ENCODE measurements around the gene MMRN1.

MMRN1 gene

DNA sequence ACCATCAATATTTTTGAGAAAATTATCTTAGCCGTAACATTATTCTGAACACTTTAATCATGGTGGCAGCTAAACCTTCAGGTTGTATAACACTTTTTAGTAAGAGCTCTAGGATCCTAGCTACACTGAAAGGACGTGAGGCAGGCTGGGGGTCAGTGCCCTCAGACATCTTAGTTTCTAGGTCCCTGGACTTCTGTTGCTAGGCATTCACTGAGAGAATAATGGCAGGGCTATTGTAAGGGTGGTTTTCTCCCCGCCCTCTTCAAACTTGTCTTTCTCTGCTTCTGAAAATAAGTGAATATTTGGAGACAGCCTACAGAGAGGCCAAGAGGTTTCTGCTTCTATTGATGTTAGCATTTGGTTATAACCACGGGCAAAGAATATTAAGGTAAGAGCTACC lies 15.4 kb upstream of the MMRN1 start:
- DNase-seq: no peak
- no peak overlapping the region for H3K27ac Mint-ChIP-seq
- H3K4me1 Mint-ChIP-seq: peaks cover 13% of the 10 kb centered on the region
- TF ChIP-seq, protein P1, sequence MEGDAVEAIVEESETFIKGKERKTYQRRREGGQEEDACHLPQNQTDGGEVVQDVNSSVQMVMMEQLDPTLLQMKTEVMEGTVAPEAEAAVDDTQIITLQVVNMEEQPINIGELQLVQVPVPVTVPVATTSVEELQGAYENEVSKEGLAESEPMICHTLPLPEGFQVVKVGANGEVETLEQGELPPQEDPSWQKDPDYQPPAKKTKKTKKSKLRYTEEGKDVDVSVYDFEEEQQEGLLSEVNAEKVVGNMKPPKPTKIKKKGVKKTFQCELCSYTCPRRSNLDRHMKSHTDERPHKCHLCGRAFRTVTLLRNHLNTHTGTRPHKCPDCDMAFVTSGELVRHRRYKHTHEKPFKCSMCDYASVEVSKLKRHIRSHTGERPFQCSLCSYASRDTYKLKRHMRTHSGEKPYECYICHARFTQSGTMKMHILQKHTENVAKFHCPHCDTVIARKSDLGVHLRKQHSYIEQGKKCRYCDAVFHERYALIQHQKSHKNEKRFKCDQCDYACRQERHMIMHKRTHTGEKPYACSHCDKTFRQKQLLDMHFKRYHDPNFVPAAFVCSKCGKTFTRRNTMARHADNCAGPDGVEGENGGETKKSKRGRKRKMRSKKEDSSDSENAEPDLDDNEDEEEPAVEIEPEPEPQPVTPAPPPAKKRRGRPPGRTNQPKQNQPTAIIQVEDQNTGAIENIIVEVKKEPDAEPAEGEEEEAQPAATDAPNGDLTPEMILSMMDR (IDR thresholded peaks at IDR 0.05): no peak
- H3K9me3 Mint-ChIP-seq: no peaks in the 10 kb centered on the region
- H3K27me3 Mint-ChIP-seq (ENCODE audit: low read depth, poor library complexity): no peaks in the 10 kb centered on the region
- H3K36me3 Mint-ChIP-seq (ENCODE audit: low read depth): no peaks in the 10 kb centered on the region
- no peak overlapping the region for H3K4me3 Mint-ChIP-seq

DNA sequence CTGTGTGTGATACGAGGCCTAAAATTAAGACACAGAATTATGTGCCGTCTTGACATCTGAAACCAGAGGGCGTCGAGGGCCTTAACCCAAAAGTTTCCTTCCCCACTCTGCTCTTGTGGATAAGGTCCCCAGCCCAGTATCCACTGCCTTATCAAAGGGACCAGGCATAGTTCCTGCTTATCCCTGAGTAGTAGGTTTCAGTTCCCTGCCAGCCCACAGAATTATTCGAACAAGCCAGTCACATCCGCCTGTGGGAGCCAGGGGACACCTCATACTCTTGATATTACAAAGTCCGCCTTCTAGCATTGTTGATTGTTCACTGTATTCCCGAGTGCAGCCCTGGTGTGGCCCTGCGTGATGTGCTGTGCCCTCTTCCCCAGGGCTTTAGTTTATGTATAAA lies 5.4 kb upstream of the MMRN1 start:
- Mint-ChIP-seq H3K4me1 (peaks cover under 1% of the 10 kb centered on the region), H3K27me3 (ENCODE audit: low read depth, poor library complexity) (peaks cover 14% of the 10 kb centered on the region), H3K4me3 (no peak overlapping the region), H3K9me3 (peaks cover 11% of the 10 kb centered on the region), H3K27ac (no peak overlapping the region), H3K36me3 (ENCODE audit: low read depth) (no peaks in the 10 kb centered on the region)
- no peak for DNase-seq
- TF ChIP-seq, protein P1 (IDR thresholded peaks at IDR 0.05): no peak

DNA sequence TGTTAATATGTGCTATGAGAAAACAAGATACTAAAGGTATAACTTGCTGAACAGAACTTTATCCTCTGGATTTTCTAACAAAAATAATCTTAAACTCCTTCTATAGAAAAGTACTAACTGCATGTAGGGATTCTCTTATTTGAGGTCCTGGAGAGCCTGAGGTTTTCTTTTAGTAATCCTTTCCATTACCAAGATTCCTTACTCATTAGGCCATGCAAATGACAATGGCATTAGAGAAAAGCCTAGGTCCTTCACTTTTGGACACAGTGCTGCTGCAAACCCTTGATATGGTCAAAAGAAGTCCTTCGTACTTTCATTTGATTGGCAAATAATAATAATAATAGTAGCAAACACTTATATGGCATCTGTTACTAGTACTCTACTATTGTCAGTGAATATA lies 3.2 kb downstream of the MMRN1 start:
- H3K27ac Mint-ChIP-seq: no peak overlapping the region
- no peak for DNase-seq
- no peaks in the 10 kb centered on the region for H3K9me3 Mint-ChIP-seq
- H3K27me3 Mint-ChIP-seq (ENCODE audit: low read depth, poor library complexity): no peaks in the 10 kb centered on the region
- TF ChIP-seq, protein P1 (IDR thresholded peaks at IDR 0.05): no peak
- H3K36me3 Mint-ChIP-seq (ENCODE audit: low read depth): no peaks in the 10 kb centered on the region
- peaks cover 16% of the 10 kb centered on the region for H3K4me1 Mint-ChIP-seq
- H3K4me3 Mint-ChIP-seq: no peak overlapping the region

DNA sequence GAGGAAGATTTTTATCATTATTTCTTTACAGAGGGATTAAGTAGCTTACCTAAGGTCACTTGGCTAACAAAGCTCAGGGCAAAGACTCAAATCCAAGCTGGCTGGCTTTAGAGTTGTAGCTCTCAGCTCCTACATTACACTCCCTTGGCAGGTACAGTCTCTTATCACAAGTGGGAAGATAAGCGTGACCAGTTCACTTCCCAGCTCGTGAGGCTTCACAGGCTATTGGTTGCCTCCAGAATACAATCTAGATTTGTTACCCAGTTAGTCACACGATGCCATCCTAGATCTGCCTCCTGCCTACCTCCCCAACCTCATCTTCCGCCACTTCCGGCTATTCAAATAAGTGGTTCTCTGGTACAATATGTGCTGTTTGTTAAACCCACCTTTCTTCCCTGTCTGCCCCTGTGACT lies 3.7 kb downstream of the MMRN1 start:
- H3K4me3 Mint-ChIP-seq: no peak overlapping the region
- TF ChIP-seq, protein P1 (IDR thresholded peaks at IDR 0.05): no peak
- H3K36me3 Mint-ChIP-seq (ENCODE audit: low read depth): no peaks in the 10 kb centered on the region
- H3K9me3 Mint-ChIP-seq: no peaks in the 10 kb centered on the region
- no peaks in the 10 kb centered on the region for H3K27me3 Mint-ChIP-seq (ENCODE audit: low read depth, poor library complexity)
- no peak for DNase-seq
- no peak overlapping the region for H3K27ac Mint-ChIP-seq
- peaks cover 17% of the 10 kb centered on the region for H3K4me1 Mint-ChIP-seq

DNA sequence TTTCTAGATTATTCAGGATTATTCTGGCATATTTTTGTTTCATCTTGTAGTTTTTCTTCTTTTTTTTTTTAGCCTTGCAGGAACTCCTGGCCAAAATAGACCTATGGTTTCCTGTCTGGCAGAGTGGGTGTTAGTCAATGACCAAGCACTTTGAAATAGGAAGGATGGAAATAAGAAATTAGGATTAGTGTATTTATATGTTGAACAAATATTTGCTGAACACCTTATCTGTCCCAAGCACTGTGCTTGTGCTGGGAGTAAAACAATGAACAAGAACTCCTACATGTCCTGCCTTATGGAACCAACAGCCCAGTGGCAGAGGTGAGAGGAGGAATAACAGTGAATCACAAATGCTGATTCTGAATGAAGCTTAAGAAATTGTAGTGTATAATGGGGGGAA lies 4.5 kb downstream of the MMRN1 start:
- H3K4me1 Mint-ChIP-seq: peaks cover 25% of the 10 kb centered on the region
- no peak overlapping the region for H3K27ac Mint-ChIP-seq
- no peaks in the 10 kb centered on the region for H3K9me3 Mint-ChIP-seq
- H3K27me3 Mint-ChIP-seq (ENCODE audit: low read depth, poor library complexity): no peaks in the 10 kb centered on the region
- H3K36me3 Mint-ChIP-seq (ENCODE audit: low read depth): no peaks in the 10 kb centered on the region
- TF ChIP-seq, protein P1 (IDR thresholded peaks at IDR 0.05): no peak
- no peak for DNase-seq
- no peak overlapping the region for H3K4me3 Mint-ChIP-seq

DNA sequence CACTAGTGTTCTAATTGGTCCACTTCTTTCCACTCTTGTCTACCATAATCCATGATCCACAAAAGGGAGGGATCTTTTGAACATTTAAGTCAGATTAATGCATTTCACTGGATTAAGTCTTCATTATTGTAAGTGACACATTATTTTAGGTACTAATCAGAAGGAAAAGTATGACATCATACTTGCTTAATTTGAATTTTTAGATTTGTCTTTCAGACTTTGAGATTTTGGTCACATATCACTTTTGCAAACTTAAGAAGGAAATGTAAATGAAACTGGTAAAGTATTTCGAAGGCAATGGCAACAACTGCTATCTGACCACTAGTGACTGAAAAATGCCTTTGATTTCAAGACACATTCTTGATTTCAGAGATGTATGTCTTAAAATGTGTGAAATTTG lies 5.2 kb downstream of the MMRN1 start:
- TF ChIP-seq, protein P1 (IDR thresholded peaks at IDR 0.05): no peak

More for the DNA sequence above, 5.2 kb downstream of the MMRN1 start:
- Mint-ChIP-seq H3K27ac (no peak overlapping the region), H3K36me3 (ENCODE audit: low read depth) (no peaks in the 10 kb centered on the region), H3K4me1 (peaks cover 26% of the 10 kb centered on the region), H3K27me3 (ENCODE audit: low read depth, poor library complexity) (no peaks in the 10 kb centered on the region), H3K4me3 (no peak overlapping the region), H3K9me3 (no peaks in the 10 kb centered on the region)
- no peak for DNase-seq
